Measurements from ENCODE around the gene COPB2.
"Not testable (repeated sequence)": the region's sequence is repeated elsewhere in the genome, so short reads cannot be mapped to it uniquely, and the experiment has no call there.

GRCh38 chr3:139382291-139382690 lies 7.2 kb downstream of the COPB2 start:
- TF ChIP-seq CTCF (conservative IDR thresholded peaks at IDR 0.05; ENCODE audit: low read depth, low read length); EZH2 (IDR thresholded peaks at IDR 0.05; ENCODE audit: borderline replicate concordance, low read depth, low read length, poor library complexity, severe bottlenecking): not testable (repeated sequence)

All from A673 (cell line).